ENCODE measurements around the gene PPAN. TPM values are rescaled to one million over a fixed set of nuclear protein-coding genes. Genes with fewer than 3 reads are reported as not detected.
A peak's percentile ranks its signal among the peaks of the same experiment; 100 is the strongest.

Gene PPAN
- total RNA-seq, 8 experiments from 2014 or later: 27.2 to 92.1 (median 47.3) TPM

DNA sequence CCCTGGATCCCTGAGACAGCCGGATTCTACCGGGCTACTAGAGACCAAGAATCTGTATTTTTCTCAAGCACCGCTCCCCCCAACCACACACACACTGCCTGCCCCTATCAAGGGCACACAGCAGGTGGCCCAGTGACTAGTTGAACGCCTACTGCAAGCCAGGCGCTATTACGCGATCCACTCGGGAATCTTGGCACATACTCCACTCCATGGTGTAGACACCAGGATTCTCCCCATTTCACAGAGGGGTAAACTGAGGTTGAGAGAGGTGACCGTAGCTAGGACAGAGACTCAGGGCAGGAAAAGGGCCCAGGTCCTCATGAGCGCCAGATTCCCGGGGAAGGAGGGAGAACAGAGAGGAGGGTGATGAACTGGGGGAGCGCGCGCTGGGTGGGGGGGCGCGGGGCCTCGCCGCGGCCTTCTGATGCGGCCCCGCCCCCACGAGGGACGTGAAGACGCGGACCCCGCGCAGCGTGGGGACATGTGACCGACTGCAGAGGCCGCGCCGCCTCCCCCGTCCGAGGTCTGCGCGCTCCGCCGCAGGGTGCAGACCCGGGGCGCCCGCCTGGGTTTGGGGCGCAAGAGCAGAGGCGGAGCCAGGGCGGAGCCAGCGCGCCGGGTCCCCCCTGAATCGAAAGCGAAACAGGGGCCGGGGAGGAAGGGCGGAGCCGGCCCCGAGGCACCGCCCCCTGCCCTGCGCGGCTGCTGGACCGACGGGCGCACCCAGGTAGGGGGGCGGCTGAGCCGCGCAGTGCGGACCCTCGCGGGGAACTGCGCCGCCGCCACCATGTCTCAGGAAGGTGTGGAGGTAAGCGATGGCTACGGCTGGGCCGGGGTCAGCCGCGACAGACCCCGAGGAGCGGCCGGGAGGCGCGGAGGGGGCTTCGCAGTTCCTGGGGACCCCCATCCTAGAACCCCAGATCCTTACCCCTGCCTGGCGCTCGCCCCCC is 20.2 kb upstream of the PPAN start, which contains the start of gene SHFL:
Gene SHFL, plus strand, starts transcription at position 677 of the 950 bp plus-strand sequence. Its CDS starts 111 bp downstream, at position 788.
- H3K4me3 ChIP-seq: peak within 1 kb of the TSS; percentile 38 to 60 (median 44)
- in situ Hi-C loops (cut with MboI; ENCODE audit: low pct_unique_long_range_greater_than_20kb in 2 of 9, low sequenced_read_pairs in 9 of 9, unreplicated experiment in 9 of 9): no loop called here
- peak; percentile 85 to 98 (median 87) for ATAC-seq (replicated peaks in 6 of 8)
- no peak within 1 kb of the TSS for H3K27ac ChIP-seq
- H3K4me1 ChIP-seq (replicated peaks in 1 of 2): no peaks in the 10 kb centered on the region
- 0 to 50% (median 15%) methylated on average over 1 to 10 of the region's 81 CpGs; no CpG with 5 or more reads in 5 of the 10 experiments for WGBS, 10 experiments

DNA sequence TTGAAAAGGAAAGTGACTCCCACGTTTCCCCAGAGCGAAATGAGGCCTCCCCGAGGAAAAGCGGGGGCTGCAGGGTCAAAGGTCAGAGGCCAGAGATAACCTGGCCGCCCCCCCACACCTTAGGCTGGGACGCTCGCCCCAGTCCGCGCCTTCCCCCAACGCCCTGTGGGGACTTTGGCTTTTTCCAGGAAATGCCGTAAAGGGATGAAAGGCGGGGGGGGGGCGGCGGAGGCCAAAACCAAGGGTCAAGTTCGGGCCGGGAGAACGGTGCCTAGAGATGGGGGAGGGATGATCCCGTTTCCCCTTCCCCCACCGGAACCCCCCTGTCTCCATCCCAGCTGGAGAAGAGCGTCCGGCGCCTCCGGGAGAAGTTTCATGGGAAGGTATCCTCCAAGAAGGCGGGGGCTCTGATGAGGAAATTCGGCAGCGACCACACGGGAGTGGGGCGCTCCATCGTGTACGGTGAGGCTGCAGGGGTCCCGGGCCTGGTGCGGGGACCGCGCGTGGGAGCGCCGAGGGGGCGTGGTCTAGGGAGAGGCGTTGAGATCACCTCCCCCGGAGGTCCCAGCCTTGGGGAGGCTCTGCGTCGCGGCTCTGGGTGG is 19.5 kb upstream of the PPAN start:
- in situ Hi-C loops (cut with MboI; ENCODE audit: low pct_unique_long_range_greater_than_20kb in 2 of 9, low sequenced_read_pairs in 9 of 9, unreplicated experiment in 9 of 9): no loop called here
- WGBS, 10 experiments: 0% methylated on average over 1 of the region's 43 CpGs; no CpG with 5 or more reads in 9 of the 10 experiments
- Histone ChIP-seq H3K27ac (no peak overlapping the region), H3K4me3 (peak overlapping the region; percentile 38 to 60 (median 44)), H3K4me1 (replicated peaks in 1 of 2) (no peaks in the 10 kb centered on the region)
- ATAC-seq (replicated peaks in 6 of 8): peak in 7 of 8 experiments; percentile 5 to 39 (median 21)

DNA sequence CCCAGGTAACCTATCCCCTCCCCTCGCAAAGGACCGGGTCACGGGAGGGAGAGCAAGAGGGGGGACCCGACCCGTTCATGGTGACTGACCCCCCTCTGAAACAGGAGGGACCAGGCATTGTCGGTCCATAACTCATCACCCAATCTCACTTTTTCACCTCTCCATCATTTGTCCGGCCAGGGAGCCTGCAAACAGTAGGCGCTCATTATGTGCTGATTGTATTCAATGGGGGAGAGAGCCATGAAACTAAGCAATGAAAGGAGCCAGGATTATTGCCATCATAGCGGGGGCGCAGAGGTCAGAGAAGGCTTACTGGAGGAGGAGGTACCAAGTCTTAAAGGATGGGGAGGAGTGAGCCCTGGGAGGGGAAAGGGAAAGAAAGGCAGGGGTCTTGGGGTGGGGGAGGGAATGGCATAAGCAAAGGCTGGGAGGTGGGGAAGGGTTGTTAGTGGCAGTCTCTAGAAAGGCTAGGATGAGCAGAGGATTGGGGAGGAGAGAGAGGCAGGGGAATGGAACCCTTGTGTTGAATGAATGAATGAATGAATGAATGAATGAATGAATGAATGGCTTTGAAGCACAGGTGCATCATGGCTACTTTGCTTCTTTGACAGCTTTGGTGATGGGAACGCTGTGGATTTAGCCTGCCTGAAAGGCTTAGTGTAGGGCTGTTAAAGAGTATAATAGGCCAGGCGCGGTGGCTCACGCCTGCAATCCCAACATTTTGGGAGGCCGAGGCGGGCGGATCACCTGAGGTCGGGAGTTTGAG is 18.7 kb upstream of the PPAN start:
- H3K4me3 ChIP-seq: peak overlapping the region in 1 of 5 donors; percentile 44
- in situ Hi-C loops (cut with MboI; ENCODE audit: low pct_unique_long_range_greater_than_20kb in 2 of 9, low sequenced_read_pairs in 9 of 9, unreplicated experiment in 9 of 9): no loop called here
- no peak overlapping the region for H3K27ac ChIP-seq
- no peak for ATAC-seq (replicated peaks in 6 of 8)
- WGBS, 10 experiments: 63 to 100% (median 89%) methylated on average over 1 to 8 of the region's 18 CpGs; no CpG with 5 or more reads in 4 of the 10 experiments
- H3K4me1 ChIP-seq (replicated peaks in 1 of 2): no peaks in the 10 kb centered on the region

DNA sequence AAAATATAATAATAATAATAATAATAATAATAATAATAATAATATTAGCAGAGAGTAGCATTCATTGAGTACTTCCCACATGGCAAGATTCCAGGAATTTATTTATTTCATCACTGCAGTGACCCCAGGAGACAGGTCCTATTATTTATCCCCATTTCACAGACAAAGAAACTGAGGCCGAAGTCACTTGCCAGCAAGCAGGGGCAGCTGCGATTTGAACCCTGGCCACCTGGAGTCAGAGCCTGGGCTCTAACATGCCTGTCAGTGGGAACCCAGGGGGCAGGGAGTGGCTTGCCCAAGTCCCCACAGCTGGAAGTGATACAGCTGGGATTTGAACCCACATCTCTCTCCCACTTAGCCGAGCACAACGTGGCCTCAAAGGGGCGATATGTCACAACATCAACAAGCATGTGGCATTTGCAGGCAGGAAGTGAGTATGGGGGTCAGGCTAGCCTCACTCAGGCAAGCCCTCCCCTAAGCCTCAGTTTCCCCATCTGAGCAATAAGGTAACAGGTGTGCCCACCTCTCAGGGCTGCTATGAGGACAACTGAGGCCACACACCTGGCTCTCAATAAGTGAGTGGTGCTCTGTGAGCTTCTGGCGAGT is 17.1 kb upstream of the PPAN start:
- H3K4me1 ChIP-seq (replicated peaks in 1 of 2): no peaks in the 10 kb centered on the region
- H3K27ac ChIP-seq: no peak overlapping the region
- no peak for ATAC-seq (replicated peaks in 6 of 8)
- in situ Hi-C loops (cut with MboI; ENCODE audit: low pct_unique_long_range_greater_than_20kb in 2 of 9, low sequenced_read_pairs in 9 of 9, unreplicated experiment in 9 of 9): no loop called here
- no peak overlapping the region for H3K4me3 ChIP-seq
- WGBS, 10 experiments: 40 to 100% (median 90%) methylated on average over 1 to 5 of the region's 6 CpGs; no CpG with 5 or more reads in 4 of the 10 experiments

DNA sequence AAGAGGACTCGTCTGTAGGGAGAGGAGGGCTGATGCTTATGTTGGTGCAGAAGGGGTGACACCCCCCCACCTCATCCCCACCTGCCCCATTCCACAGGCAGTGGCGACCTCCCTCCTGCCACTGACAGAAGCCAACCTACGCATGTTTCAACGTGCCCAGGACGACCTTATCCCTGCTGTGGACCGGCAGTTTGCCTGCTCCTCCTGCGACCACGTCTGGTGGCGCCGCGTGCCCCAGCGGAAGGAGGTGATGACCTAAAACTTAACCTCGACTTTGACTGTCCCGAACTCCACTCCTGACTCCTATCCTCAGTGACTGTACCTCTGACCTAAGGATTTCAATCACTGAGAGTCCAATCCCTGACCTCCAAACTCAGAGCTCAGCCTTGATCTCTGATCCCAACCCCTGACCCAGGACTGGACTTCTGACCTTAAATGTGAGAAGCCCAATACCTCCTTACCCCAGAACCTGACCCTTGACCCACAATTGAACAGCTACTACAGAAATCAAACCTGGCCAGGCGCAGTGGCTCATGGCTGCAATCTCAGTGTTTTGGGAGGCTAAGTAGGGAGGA is 16.3 kb upstream of the PPAN start:
- no peak for ATAC-seq (replicated peaks in 6 of 8)
- in situ Hi-C loops (cut with MboI; ENCODE audit: low pct_unique_long_range_greater_than_20kb in 2 of 9, low sequenced_read_pairs in 9 of 9, unreplicated experiment in 9 of 9): no loop called here
- WGBS, 10 experiments: 100% methylated on average over 1 of the region's 15 CpGs; no CpG with 5 or more reads in 9 of the 10 experiments
- no peak overlapping the region for H3K4me3 ChIP-seq
- H3K27ac ChIP-seq: no peak overlapping the region
- H3K4me1 ChIP-seq (replicated peaks in 1 of 2): no peaks in the 10 kb centered on the region

DNA sequence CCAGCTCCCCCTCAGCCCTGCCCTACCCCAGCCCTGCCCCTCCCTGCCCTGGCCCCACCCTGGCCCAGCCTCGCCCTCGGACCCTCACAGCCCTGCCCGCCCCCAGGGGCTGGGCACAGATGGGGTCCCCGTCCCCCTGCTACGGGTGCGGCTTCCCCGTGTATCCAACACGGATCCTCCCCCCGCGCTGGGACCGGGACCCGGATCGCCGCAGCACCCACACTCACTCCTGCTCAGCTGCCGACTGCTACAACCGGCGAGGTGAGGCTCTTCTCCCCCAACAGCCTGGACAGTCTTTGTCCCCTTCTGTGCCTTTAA is 14.8 kb upstream of the PPAN start:
- WGBS, 10 experiments: 80% methylated on average over 1 of the region's 17 CpGs; no CpG with 5 or more reads in 9 of the 10 experiments
- no peak for ATAC-seq (replicated peaks in 6 of 8)
- in situ Hi-C loops (cut with MboI; ENCODE audit: low pct_unique_long_range_greater_than_20kb in 2 of 9, low sequenced_read_pairs in 9 of 9, unreplicated experiment in 9 of 9): no loop called here
- Histone ChIP-seq H3K4me3 (no peak overlapping the region), H3K4me1 (replicated peaks in 1 of 2) (peaks cover 2 to 3% of the 10 kb centered on the region in 2 donors), H3K27ac (no peak overlapping the region)

DNA sequence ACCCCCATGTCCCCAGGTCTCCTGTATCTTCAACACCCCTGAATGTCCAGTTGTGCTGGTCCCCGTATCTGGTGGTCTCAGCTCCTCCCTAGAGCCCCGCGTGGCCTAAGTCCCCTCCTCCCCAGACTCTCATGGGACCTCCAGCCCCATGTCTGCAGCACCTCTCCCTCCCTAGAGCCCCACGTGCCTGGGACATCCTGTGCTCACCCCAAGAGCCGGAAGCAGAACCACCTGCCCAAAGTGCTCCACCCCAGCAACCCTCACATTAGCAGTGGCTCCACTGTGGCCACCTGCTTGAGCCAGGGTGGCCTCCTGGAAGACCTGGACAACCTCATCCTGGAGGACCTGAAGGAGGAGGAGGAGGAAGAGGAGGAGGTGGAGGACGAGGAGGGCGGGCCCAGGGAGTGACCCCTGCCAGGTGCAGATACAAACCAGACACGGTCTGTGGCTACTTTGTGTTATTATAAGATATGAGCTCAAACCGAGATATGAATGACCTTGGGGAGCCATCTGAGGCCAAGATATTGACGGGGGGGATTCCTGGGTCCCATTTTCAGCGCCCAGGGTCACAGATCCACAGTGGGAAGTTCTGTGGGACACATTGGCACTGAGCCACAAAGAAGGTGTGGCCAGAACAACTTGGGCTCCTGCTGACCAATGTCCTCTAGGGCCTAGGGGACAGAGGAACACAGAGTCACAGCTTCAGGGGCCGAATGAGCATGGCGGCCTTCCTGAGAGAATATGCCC is 14.1 kb upstream of the PPAN start:
- in situ Hi-C loops (cut with MboI; ENCODE audit: low pct_unique_long_range_greater_than_20kb in 2 of 9, low sequenced_read_pairs in 9 of 9, unreplicated experiment in 9 of 9): no loop called here
- ATAC-seq (replicated peaks in 6 of 8): no peak
- peaks cover 2 to 6% of the 10 kb centered on the region in 2 donors for H3K4me1 ChIP-seq (replicated peaks in 1 of 2)

DNA sequence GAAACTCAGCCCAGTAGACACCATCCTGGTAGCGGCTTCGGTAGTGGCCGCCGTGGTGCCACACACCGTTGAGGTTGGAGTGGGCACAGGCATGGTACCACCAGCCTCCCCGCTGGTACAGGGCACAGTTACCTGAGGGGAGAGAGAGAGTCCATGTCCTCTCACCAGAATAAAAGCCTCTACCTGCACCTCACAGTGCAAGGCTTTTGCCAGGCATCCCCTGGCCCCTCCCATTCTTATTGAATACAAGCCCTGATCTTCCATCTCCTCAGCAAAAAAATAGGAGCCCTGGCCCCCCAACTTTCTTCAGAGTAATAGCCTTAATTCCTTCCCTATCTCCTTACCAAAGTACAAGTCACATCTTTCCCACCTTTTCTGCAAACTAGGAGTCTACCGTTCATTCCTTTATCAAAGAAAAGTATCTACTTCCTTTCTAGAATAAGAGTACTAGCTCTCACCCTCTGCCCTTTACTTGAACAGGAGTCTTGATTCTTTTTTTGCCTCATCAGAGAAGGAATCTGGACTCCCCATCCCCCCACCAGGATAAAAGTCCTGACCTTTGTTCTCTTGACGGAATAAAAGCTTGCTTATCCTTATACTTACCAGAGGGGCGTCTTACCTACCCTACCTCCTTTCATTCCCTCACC is 13.4 kb upstream of the PPAN start:
- 40 to 100% (median 89%) methylated on average over 1 to 8 of the region's 9 CpGs; no CpG with 5 or more reads in 2 of the 10 experiments for WGBS, 10 experiments
- no peak overlapping the region for H3K27ac ChIP-seq
- no peak overlapping the region for H3K4me3 ChIP-seq
- peaks cover 2 to 6% of the 10 kb centered on the region in 2 donors for H3K4me1 ChIP-seq (replicated peaks in 1 of 2)
- in situ Hi-C loops (cut with MboI; ENCODE audit: low pct_unique_long_range_greater_than_20kb in 2 of 9, low sequenced_read_pairs in 9 of 9, unreplicated experiment in 9 of 9): no loop called here
- no peak for ATAC-seq (replicated peaks in 6 of 8)

More for the DNA sequence above, 14.1 kb upstream of the PPAN start:
- Histone ChIP-seq H3K4me3 (no peak overlapping the region), H3K27ac (no peak overlapping the region)
- WGBS, 10 experiments: 58 to 100% (median 76%) methylated on average over 1 to 4 of the region's 13 CpGs; no CpG with 5 or more reads in 5 of the 10 experiments

DNA sequence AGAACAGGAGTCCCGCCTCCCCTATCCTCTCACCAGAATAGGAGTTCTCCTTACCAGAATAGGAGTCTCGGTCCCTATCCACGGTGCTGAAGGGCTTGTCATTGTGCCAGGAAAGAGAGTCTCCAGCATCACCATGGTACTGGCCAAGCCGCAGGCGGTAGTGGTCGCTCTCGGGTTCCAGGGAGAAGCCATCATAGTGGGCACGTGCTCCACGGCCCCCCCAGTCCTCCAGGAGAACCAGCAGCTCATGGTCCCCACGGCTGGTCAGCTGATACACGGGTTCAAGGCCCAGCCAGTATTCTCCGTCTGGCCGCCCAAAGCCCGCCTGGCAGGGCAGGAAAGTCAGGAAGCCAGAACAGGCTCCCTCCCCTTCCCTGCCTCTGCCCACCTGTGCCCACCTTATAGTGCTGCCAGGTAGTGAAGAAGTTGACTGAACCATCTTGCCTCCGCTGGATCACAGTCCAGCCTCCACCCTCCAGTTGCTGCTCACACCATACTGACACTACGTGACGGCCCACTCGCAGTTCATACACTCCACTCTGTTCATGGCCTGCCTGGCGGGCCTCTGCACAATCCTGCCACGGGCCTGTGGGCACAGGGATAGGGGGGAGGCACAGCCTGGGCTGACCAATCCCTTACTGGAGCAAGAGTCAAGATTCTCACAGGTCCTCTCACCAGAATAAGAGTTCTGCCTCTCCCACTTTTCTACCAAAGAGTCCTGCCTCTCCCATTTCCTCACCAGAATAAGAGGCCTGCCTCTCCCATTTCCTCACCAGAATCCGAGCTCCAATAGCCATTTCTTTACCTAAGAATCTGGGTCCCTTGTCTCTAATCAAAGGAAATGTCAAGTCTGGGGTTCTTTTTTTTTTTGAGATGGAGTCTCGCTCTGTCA is 12.6 kb upstream of the PPAN start:
- 0 to 100% (median 81%) methylated on average over 1 to 5 of the region's 22 CpGs; no CpG with 5 or more reads in 1 of the 10 experiments for WGBS, 10 experiments
- no peak for ATAC-seq (replicated peaks in 6 of 8)
- Histone ChIP-seq H3K4me1 (replicated peaks in 1 of 2) (peaks cover 2 to 6% of the 10 kb centered on the region in 2 donors), H3K4me3 (no peak overlapping the region), H3K27ac (no peak overlapping the region)
- in situ Hi-C loops (cut with MboI; ENCODE audit: low pct_unique_long_range_greater_than_20kb in 2 of 9, low sequenced_read_pairs in 9 of 9, unreplicated experiment in 9 of 9): no loop called here

DNA sequence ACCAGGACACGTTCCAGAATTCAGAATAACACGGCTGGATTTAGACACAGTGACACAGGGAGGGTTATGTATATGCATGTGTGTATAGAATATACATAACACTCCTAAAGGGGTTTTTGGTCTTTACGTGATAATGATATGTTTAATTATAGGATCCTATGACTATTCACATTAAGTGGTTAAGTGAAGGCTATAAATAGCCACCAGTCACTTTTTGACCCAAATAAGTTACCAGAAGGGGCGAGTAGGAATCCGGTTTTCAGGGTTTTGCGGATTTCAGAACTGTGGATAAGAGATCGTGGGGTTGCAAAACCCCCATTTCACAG is 10.6 kb upstream of the PPAN start:
- Histone ChIP-seq H3K27ac (peak overlapping the region in 1 of 2 donors; percentile 25), H3K4me3 (peak overlapping the region in 4 of 5 donors; percentile 12 to 30 (median 24)), H3K4me1 (replicated peaks in 1 of 2) (peaks cover 2 to 6% of the 10 kb centered on the region in 2 donors)
- in situ Hi-C loops (cut with MboI; ENCODE audit: low pct_unique_long_range_greater_than_20kb in 2 of 9, low sequenced_read_pairs in 9 of 9, unreplicated experiment in 9 of 9): no loop called here
- ATAC-seq (replicated peaks in 6 of 8): peak in 3 of 8 experiments; percentile 1 to 6 (median 3)
- 0 to 90% (median 28%) methylated on average over 1 to 7 of the region's 7 CpGs; no CpG with 5 or more reads in 1 of the 10 experiments for WGBS, 10 experiments
